Measurements from ENCODE around the gene PLPP1. TPM values are rescaled to one million over a fixed set of nuclear protein-coding genes. Genes with fewer than 3 reads are reported as not detected.

The PLPP1 gene
- polyA plus RNA-seq, 1 donor = 54.7 TPM

DNA sequence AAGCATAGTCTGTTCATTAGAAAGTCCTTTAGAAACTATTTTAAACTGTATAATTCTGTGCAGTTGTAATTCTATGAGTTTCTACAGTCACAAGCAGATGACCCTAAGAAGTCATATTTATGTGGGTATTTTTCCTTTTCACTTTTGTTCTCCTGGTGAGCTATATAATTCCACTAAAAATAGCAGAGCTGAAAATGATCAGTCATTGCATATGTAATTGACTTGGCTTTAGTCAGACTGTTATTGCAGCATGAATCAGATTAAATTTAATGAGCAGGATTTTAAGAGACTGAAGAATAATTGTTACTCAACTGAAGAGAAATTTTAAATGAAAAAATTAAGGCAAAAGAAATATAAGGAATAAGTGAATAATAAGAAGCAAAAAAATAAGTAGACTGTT, 118.5 kb downstream of the PLPP1 start:
- Histone ChIP-seq H3K27ac (ENCODE audit: low read length) (no peak overlapping the region), H3K4me1 (ENCODE audit: control insufficient read depth, insufficient read depth, low read length) (peaks cover 2% of the 10 kb centered on the region)
- DNase-seq = no peak

DNA sequence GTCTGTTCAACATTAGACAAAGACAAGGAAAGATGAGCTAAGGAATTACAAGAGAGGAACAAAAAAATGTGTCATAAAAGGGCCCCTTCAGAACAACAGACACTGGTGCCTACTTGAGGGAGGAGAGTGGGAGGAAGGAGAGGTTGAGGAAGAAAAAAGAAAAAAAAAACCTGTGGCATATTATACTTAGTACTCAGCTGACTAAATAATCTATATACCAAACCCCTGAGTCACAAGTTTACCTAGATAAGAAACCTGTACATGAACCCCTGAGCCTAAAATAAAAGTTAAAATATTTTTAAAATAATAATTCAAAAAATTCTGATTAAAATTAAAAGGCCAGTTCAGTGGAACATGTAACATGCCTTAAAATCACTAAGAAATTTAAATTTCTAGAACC, 119.7 kb downstream of the PLPP1 start:
- Histone ChIP-seq H3K27ac (ENCODE audit: low read length) (no peak overlapping the region), H3K9me3 (ENCODE audit: control insufficient read depth, low read depth, low read length) (no peaks in the 10 kb centered on the region), H3K27me3 (ENCODE audit: control insufficient read depth, insufficient read depth, low read length) (no peaks in the 10 kb centered on the region), H3K4me3 (ENCODE audit: low read length) (no peak overlapping the region), H3K36me3 (ENCODE audit: control insufficient read depth, insufficient read depth, low read length) (peaks cover 25% of the 10 kb centered on the region), H3K4me1 (ENCODE audit: control insufficient read depth, insufficient read depth, low read length) (peaks cover 2% of the 10 kb centered on the region)
- DNase-seq = no peak

More for the DNA sequence above, 118.5 kb downstream of the PLPP1 start:
- Histone ChIP-seq H3K27me3 (ENCODE audit: control insufficient read depth, insufficient read depth, low read length) (no peaks in the 10 kb centered on the region), H3K9me3 (ENCODE audit: control insufficient read depth, low read depth, low read length) (no peaks in the 10 kb centered on the region), H3K36me3 (ENCODE audit: control insufficient read depth, insufficient read depth, low read length) (peaks cover 28% of the 10 kb centered on the region), H3K4me3 (ENCODE audit: low read length) (no peak overlapping the region)

DNA sequence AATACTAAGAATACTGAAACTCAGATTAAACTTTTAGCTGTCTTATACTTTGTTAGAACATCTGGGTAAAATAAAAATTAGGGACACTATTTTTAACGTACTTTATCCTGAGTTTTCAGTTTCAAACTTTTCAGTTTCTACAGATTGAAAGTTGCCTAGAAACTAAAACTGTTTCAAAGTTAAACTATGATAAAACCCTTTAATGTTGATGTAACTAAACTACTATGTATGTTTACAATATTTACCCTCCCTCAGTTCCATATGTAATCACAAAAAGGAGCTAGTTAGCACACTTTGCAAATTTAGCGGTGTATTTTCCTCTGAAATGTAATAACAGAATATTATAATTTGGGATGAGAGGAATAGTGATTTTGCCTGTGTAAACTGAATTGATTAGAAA, 121.1 kb downstream of the PLPP1 start:
- H3K27ac ChIP-seq (ENCODE audit: low read length) = no peak overlapping the region
- no peak for DNase-seq
- WGBS (ENCODE audit: insufficient coverage, low lambda C conversion rate) = no CpG with 5 or more reads among the region's 2 CpGs
- no peaks in the 10 kb centered on the region for H3K27me3 ChIP-seq (ENCODE audit: control insufficient read depth, insufficient read depth, low read length)
- no peaks in the 10 kb centered on the region for H3K9me3 ChIP-seq (ENCODE audit: control insufficient read depth, low read depth, low read length)
- no peak overlapping the region for H3K4me3 ChIP-seq (ENCODE audit: low read length)
- no peaks in the 10 kb centered on the region for H3K4me1 ChIP-seq (ENCODE audit: control insufficient read depth, insufficient read depth, low read length)
- H3K36me3 ChIP-seq (ENCODE audit: control insufficient read depth, insufficient read depth, low read length) = peaks cover 19% of the 10 kb centered on the region

DNA sequence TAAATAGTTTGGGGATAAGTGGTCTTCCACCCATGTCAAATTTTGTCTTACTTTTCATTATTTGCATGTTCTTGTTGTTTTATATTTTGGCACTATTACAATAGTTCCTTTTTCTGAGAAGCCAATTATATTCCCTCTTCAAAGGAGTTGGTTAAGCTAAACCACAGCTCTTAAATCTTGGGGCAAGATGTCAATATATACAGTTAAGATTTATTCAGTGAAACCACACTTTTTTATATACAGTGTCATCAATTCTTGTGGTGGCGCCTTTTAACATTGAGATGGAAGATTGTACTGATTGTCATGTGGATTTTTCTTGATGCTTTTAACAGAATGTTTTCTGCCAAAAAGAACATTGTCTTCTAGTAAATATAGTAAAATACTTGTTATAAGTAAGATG, 122.9 kb downstream of the PLPP1 start:
- no peaks in the 10 kb centered on the region for H3K9me3 ChIP-seq (ENCODE audit: control insufficient read depth, low read depth, low read length)
- no peak for DNase-seq
- peaks cover 19% of the 10 kb centered on the region for H3K36me3 ChIP-seq (ENCODE audit: control insufficient read depth, insufficient read depth, low read length)
- H3K4me3 ChIP-seq (ENCODE audit: low read length) = no peak overlapping the region
- no CpG with 5 or more reads among the region's 1 CpG for WGBS (ENCODE audit: insufficient coverage, low lambda C conversion rate)
- no peaks in the 10 kb centered on the region for H3K27me3 ChIP-seq (ENCODE audit: control insufficient read depth, insufficient read depth, low read length)
- H3K27ac ChIP-seq (ENCODE audit: low read length) = no peak overlapping the region
- no peaks in the 10 kb centered on the region for H3K4me1 ChIP-seq (ENCODE audit: control insufficient read depth, insufficient read depth, low read length)

DNA sequence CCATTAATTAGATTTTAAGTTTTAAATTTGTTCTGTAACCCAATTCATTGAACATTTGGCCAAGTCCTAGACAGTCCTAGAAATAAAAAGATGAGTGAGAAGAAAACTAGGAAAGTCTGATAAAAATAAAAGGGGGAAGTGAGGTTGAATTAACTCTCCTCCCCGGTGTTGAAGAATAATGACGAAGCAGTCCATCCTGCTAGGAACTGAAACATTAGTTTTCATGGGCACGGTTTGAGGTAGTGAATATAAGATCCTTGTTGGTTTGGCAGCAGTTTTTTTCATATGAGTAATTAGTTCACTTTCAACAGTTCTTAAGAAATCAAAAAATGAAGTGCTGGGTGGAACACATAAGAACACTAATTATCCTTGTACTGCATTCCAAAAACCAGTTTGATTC, 123.9 kb downstream of the PLPP1 start:
- no peak for DNase-seq
- H3K4me1 ChIP-seq (ENCODE audit: control insufficient read depth, insufficient read depth, low read length) = no peaks in the 10 kb centered on the region
- WGBS (ENCODE audit: insufficient coverage, low lambda C conversion rate) = 100% methylated on average over 2 of the region's 3 CpGs
- no peak overlapping the region for H3K4me3 ChIP-seq (ENCODE audit: low read length)
- peaks cover 25% of the 10 kb centered on the region for H3K36me3 ChIP-seq (ENCODE audit: control insufficient read depth, insufficient read depth, low read length)
- H3K27ac ChIP-seq (ENCODE audit: low read length) = no peak overlapping the region
- no peaks in the 10 kb centered on the region for H3K9me3 ChIP-seq (ENCODE audit: control insufficient read depth, low read depth, low read length)
- H3K27me3 ChIP-seq (ENCODE audit: control insufficient read depth, insufficient read depth, low read length) = no peaks in the 10 kb centered on the region

DNA sequence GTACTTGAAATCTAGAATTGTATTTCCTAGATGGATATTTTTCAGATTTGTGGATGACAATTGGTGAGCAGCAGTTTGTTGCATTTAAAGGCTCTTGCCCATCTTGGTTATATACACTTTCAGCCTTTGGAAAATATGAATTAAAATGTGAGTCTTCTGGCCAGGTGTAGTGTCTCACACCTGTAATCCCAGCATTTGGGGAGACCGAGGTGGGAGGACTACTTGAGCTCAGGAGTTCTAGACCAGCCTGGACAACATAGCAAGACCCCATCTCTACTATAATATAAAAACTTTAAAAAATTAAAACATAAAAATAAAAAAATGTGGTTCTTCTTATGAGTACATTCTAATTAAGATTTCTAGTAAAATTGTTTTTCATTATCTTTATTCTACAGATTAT, 125.0 kb downstream of the PLPP1 start:
- no CpG with 5 or more reads among the region's 1 CpG for WGBS (ENCODE audit: insufficient coverage, low lambda C conversion rate)
- Histone ChIP-seq H3K4me3 (ENCODE audit: low read length) (no peak overlapping the region), H3K4me1 (ENCODE audit: control insufficient read depth, insufficient read depth, low read length) (no peaks in the 10 kb centered on the region), H3K9me3 (ENCODE audit: control insufficient read depth, low read depth, low read length) (no peaks in the 10 kb centered on the region), H3K27ac (ENCODE audit: low read length) (no peak overlapping the region), H3K27me3 (ENCODE audit: control insufficient read depth, insufficient read depth, low read length) (no peaks in the 10 kb centered on the region), H3K36me3 (ENCODE audit: control insufficient read depth, insufficient read depth, low read length) (peaks cover 33% of the 10 kb centered on the region)
- DNase-seq = no peak

DNA sequence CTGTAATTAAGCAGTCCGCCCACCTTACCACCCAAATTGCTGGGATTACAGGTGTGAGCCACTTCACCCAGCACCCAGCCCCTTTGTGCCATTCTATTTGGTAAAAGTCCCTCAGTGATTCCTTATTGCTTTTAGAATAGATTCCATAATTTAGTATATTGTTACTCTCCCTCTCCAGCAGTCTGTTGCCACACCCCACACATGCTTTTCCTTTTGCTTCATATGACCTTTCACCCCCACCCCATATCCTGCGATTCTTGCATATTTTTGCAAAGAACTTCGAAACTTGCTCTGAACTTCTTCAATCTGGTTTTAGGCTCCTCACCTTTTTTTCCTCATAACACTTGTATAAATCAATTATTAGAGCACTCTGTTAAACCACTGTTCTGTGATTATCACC, 126.8 kb downstream of the PLPP1 start:
- no peak for DNase-seq
- Histone ChIP-seq H3K9me3 (ENCODE audit: control insufficient read depth, low read depth, low read length) (no peaks in the 10 kb centered on the region), H3K36me3 (ENCODE audit: control insufficient read depth, insufficient read depth, low read length) (peaks cover 35% of the 10 kb centered on the region), H3K4me1 (ENCODE audit: control insufficient read depth, insufficient read depth, low read length) (no peaks in the 10 kb centered on the region), H3K4me3 (ENCODE audit: low read length) (no peak overlapping the region), H3K27me3 (ENCODE audit: control insufficient read depth, insufficient read depth, low read length) (no peaks in the 10 kb centered on the region), H3K27ac (ENCODE audit: low read length) (no peak overlapping the region)
- WGBS (ENCODE audit: insufficient coverage, low lambda C conversion rate) = 64% methylated on average over 2 of the region's 3 CpGs

DNA sequence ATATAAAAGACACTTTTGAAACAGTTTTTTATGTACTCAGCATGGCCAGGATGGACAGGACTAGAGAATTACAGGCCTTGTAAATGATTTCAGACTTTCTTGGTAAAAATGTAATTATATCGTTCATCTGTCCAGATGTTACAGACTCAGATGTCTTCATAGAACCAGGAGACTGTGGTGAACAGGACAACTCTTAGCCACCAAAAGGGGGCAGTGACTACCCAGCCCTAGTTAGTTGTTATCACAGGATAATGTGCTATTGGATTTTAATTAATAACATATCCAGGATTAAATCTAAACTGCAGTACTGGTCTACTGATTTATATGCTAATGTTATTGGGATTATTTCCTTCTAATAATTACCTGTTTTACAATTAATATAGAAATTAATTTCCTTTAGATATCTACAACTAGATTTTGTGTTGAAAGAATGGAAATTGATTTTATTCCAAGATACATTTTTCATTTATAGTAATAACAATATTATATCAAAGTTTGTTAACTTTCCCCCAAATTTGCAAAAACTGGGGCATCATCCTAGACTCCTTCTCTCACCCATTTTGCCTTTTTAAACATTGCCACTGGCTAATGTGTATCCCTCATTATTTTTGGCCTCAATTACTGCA, 127.6 kb downstream of the PLPP1 start:
- no CpG with 5 or more reads among the region's 1 CpG for WGBS (ENCODE audit: insufficient coverage, low lambda C conversion rate)

DNA sequence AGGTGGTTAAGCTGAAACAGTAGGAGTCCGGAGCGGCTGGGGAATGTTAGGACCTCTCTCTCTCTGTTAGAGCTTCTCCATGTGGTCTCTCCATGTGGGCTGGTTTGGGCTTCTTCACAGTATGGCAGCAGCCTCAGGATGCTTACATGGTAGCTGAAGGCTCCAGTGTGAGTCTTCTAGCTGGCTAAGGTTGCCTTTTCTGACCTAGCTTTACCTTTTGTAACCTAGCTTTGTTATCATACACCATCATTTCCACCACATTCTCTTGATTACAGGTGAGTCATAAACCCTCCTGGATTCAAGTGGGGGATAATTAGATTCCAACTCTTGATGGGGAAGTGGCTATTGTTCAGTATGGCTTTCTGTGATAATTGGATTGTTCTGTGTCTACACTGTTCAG, 128.5 kb downstream of the PLPP1 start:
- H3K4me1 ChIP-seq (ENCODE audit: control insufficient read depth, insufficient read depth, low read length) = no peaks in the 10 kb centered on the region
- H3K27me3 ChIP-seq (ENCODE audit: control insufficient read depth, insufficient read depth, low read length) = no peaks in the 10 kb centered on the region
- DNase-seq = no peak
- H3K4me3 ChIP-seq (ENCODE audit: low read length) = no peak overlapping the region
- H3K9me3 ChIP-seq (ENCODE audit: control insufficient read depth, low read depth, low read length) = no peaks in the 10 kb centered on the region
- peaks cover 40% of the 10 kb centered on the region for H3K36me3 ChIP-seq (ENCODE audit: control insufficient read depth, insufficient read depth, low read length)
- no CpG with 5 or more reads among the region's 2 CpGs for WGBS (ENCODE audit: insufficient coverage, low lambda C conversion rate)
- H3K27ac ChIP-seq (ENCODE audit: low read length) = no peak overlapping the region

More for the DNA sequence above, 127.6 kb downstream of the PLPP1 start:
- H3K4me3 ChIP-seq (ENCODE audit: low read length) = no peak overlapping the region
- H3K9me3 ChIP-seq (ENCODE audit: control insufficient read depth, low read depth, low read length) = no peaks in the 10 kb centered on the region
- no peak for DNase-seq
- H3K27ac ChIP-seq (ENCODE audit: low read length) = no peak overlapping the region
- H3K36me3 ChIP-seq (ENCODE audit: control insufficient read depth, insufficient read depth, low read length) = peaks cover 36% of the 10 kb centered on the region
- no peaks in the 10 kb centered on the region for H3K27me3 ChIP-seq (ENCODE audit: control insufficient read depth, insufficient read depth, low read length)
- H3K4me1 ChIP-seq (ENCODE audit: control insufficient read depth, insufficient read depth, low read length) = no peaks in the 10 kb centered on the region

DNA sequence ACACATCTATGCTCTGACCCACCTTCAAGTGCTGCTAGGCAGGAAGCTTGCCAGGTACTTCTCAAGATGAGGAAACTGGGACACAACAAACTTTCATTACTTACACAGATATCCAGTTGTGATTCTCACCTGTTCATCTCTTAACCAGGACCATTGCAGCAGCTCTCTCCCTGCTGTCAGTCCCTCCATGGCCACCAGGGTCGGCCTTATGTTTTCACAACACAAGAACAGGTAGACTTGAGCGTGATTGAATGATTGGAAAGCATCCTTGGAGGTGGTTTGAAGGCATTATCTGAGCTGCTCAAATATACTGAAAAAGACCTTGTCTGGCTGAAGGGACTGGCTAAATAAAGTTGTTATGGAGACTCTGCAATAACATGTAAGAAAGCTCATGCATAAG, 132.6 kb downstream of the PLPP1 start:
- no peak overlapping the region for H3K27ac ChIP-seq (ENCODE audit: low read length)
- H3K36me3 ChIP-seq (ENCODE audit: control insufficient read depth, insufficient read depth, low read length) = peaks cover 47% of the 10 kb centered on the region
- H3K4me3 ChIP-seq (ENCODE audit: low read length) = no peak overlapping the region
- no peak for DNase-seq
- no peaks in the 10 kb centered on the region for H3K9me3 ChIP-seq (ENCODE audit: control insufficient read depth, low read depth, low read length)
- H3K4me1 ChIP-seq (ENCODE audit: control insufficient read depth, insufficient read depth, low read length) = no peaks in the 10 kb centered on the region
- no peaks in the 10 kb centered on the region for H3K27me3 ChIP-seq (ENCODE audit: control insufficient read depth, insufficient read depth, low read length)
- WGBS (ENCODE audit: insufficient coverage, low lambda C conversion rate) = no CpG with 5 or more reads among the region's 2 CpGs

DNA sequence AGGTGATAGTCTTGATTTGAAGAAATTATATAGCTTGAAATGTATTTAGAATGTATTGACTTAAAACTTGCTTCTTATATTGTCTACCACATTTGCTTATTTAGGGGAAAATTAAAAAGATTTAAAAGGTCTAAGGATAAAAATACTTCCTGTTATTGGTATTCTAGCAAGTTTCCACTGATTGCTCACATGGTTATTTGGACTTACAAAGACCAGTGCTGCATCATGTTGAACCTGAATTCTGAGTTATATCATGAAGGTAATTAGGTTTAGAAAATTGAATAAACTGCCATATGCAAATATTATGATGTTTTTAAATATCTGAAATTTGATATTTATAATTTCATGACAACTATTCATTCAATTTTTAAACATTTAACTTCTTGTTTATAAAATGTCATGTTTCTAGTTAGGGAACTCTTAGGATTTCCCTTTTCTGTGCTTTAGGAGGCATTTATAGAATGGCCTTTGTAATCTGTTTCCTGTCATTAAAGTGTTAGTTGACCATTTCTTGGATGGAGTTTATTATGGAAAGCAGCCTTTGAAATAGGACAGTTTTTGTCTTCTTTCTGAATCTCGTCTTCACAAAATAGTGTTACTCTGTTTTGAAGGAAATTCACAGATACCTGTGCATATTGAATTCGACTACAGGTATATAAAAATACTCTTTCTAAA, 141.1 kb downstream of the PLPP1 start:
- H3K4me1 ChIP-seq (ENCODE audit: control insufficient read depth, insufficient read depth, low read length) = peaks cover 28% of the 10 kb centered on the region
- no peaks in the 10 kb centered on the region for H3K27me3 ChIP-seq (ENCODE audit: control insufficient read depth, insufficient read depth, low read length)
- DNase-seq = no peak
- H3K27ac ChIP-seq (ENCODE audit: low read length) = no peak overlapping the region
- peaks cover 20% of the 10 kb centered on the region for H3K36me3 ChIP-seq (ENCODE audit: control insufficient read depth, insufficient read depth, low read length)
- H3K4me3 ChIP-seq (ENCODE audit: low read length) = no peak overlapping the region
- WGBS (ENCODE audit: insufficient coverage, low lambda C conversion rate) = 100% methylated on average over 1 of the region's 2 CpGs
- H3K9me3 ChIP-seq (ENCODE audit: control insufficient read depth, low read depth, low read length) = no peaks in the 10 kb centered on the region
